Neuronal stem cell (in vitro differentiated cells): Measurements from ENCODE around the gene AMY1C.

Experiments used
- DNase-seq: peaks from one replicate; pipeline ENCODE4 v3.0.0-alpha.2; 2013; ENCODE audit warnings: low spot score
- H2AFZ ChIP-seq: one replicate; pipeline ENCODE4 v1.6.1; 2013; ENCODE audit warnings: mild to moderate bottlenecking, low read length, inconsistent platforms
- H2AK5ac ChIP-seq: 2 replicates; pipeline ENCODE4 v1.6.1; 2013; ENCODE audit warnings: low read depth, mild to moderate bottlenecking, inconsistent platforms, low read length, moderate library complexity, mixed read lengths
- H2BK120ac ChIP-seq: 2 replicates; pipeline ENCODE4 v1.6.1; 2013; ENCODE audit warnings: low read depth, mild to moderate bottlenecking, inconsistent platforms, low read length, moderate library complexity, mixed read lengths
- H2BK12ac ChIP-seq: one replicate; pipeline ENCODE4 v1.6.1; 2013; ENCODE audit warnings: low read length, inconsistent platforms
- H2BK15ac ChIP-seq: 2 replicates; pipeline ENCODE4 v1.6.1; 2013; ENCODE audit warnings: mild to moderate bottlenecking, low read length, inconsistent platforms, mixed read lengths
- H2BK5ac ChIP-seq: one replicate; pipeline ENCODE4 v1.6.1; 2013; ENCODE audit warnings: inconsistent platforms, mild to moderate bottlenecking, low read length, moderate library complexity
- H3K14ac ChIP-seq: one replicate; pipeline ENCODE4 v1.6.1; 2013; ENCODE audit warnings: low read length, inconsistent platforms
- H3K18ac ChIP-seq: 2 replicates; pipeline ENCODE4 v1.6.1; 2013; ENCODE audit warnings: low read length, inconsistent platforms
- H3K23ac ChIP-seq: 2 replicates; pipeline ENCODE4 v1.6.1; 2013; ENCODE audit warnings: low read depth, mild to moderate bottlenecking, mixed read lengths, low read length, inconsistent platforms; ENCODE audit not compliant: poor library complexity
- H3K27ac ChIP-seq: replicated peaks from 3 replicates; pipeline ENCODE4 v1.5.1; 2013; ENCODE audit warnings: low read length, inconsistent platforms
- H3K27me3 ChIP-seq, 3 experiments: 2 replicates each; pipeline ENCODE4 v1.6.1; 2013; ENCODE audit warnings: low read length in 3 of 3, mild to moderate bottlenecking in 2 of 3, inconsistent platforms in 1 of 3, low read depth in 1 of 3, mixed read lengths in 1 of 3, moderate library complexity in 1 of 3; ENCODE audit not compliant: control insufficient read depth in 3 of 3, insufficient read depth in 3 of 3
- H3K36me3 ChIP-seq, 2 donors: replicated peaks in 1 of 2; 2 replicates each; pipeline ENCODE4 v1.6.1; 2013; ENCODE audit warnings: low read length in 2 of 2; ENCODE audit not compliant: control insufficient read depth in 2 of 2, insufficient read depth in 2 of 2
- H3K4ac ChIP-seq: 2 replicates; pipeline ENCODE4 v1.6.1; 2013; ENCODE audit warnings: inconsistent platforms, mild to moderate bottlenecking, low read length, moderate library complexity
- H3K4me1 ChIP-seq, 2 donors: 1 replicate in 1 of 2; 2 replicates in 1 of 2; pipeline ENCODE4 v1.6.1; 2013; ENCODE audit warnings: low read length in 2 of 2, low read depth in 1 of 2; ENCODE audit not compliant: control insufficient read depth in 2 of 2, insufficient read depth in 1 of 2
- H3K4me2 ChIP-seq: one replicate; pipeline ENCODE4 v1.6.1; 2013; ENCODE audit warnings: mild to moderate bottlenecking, low read length, inconsistent platforms; ENCODE audit not compliant: insufficient read depth, poor library complexity, severe bottlenecking
- H3K4me3 ChIP-seq, 2 donors: 2 replicates each; pipeline ENCODE4 v1.5.1; 2013; ENCODE audit warnings: low read length in 2 of 2, mild to moderate bottlenecking in 2 of 2, inconsistent platforms in 1 of 2, moderate library complexity in 1 of 2
- H3K79me1 ChIP-seq: one replicate; pipeline ENCODE4 v1.6.1; 2013; ENCODE audit warnings: low read depth, mild to moderate bottlenecking, inconsistent platforms, low read length, moderate library complexity
- H3K9ac ChIP-seq: one replicate; pipeline ENCODE4 v1.6.1; 2013; ENCODE audit warnings: mild to moderate bottlenecking, low read depth, low read length, inconsistent platforms; ENCODE audit not compliant: poor library complexity
- H3K9me3 ChIP-seq, 2 donors: replicated peaks in 1 of 2; 2 replicates each; pipeline versions ENCODE3 to v1.6.1; 2013; ENCODE audit warnings: low read length in 2 of 2, mild to moderate bottlenecking in 2 of 2, inconsistent platforms in 1 of 2, low read depth in 1 of 2, mixed read lengths in 1 of 2, moderate library complexity in 1 of 2; ENCODE audit not compliant: control insufficient read depth in 2 of 2, insufficient read depth in 1 of 2
- H4K8ac ChIP-seq: one replicate; pipeline ENCODE4 v1.6.1; 2013; ENCODE audit warnings: low read depth, mild to moderate bottlenecking, inconsistent platforms, low read length, moderate library complexity
- H4K91ac ChIP-seq: one replicate; pipeline ENCODE4 v1.6.1; 2013; ENCODE audit warnings: low read length, low read depth, mild to moderate bottlenecking, inconsistent platforms; ENCODE audit not compliant: poor library complexity
- WGBS, 2 donors: extraction: QIAGEN DNeasy Blood & Tissue Kit; methylation state at CpG; one replicate each; pipeline ENCODE4 v1.1.7; 2013; ENCODE audit warnings: missing lambda C conversion rate in 2 of 2, mixed read lengths in 1 of 2; ENCODE audit not compliant: insufficient read length in 2 of 2, insufficient replicate concordance in 1 of 2; ENCODE audit errors: extremely low coverage in 2 of 2; 5-methylcytosine and 5-hydroxymethylcytosine counted together

Gene AMY1C

DNA sequence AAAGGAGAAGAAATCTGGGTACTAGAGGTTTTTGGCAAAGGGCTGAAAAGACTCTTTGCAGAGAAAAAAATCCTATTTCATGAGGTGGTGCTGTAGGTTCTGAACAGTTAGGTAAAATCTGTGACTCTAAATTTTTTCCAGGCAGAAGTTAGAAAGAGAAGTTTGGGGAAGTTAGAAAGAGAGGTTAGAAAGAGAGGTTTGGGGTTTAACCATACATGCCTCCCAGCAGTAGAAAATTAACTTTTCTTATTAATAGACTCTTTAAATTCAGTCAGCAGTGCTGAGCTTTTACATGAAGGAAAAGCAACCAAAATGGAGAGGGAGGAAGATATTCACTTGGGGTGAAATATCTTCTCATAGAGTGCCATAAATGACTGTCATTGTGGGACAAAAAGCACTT, 12.2 kb downstream of the AMY1C start:
- no peak overlapping the region for H2AFZ ChIP-seq
- no peak overlapping the region for H4K8ac ChIP-seq
- no peaks in the 10 kb centered on the region for H3K4me1 ChIP-seq
- H3K27me3 ChIP-seq: no peaks in the 10 kb centered on the region
- H3K4me2 ChIP-seq: no peak overlapping the region
- no peak overlapping the region for H2BK120ac ChIP-seq
- no peak overlapping the region for H3K23ac ChIP-seq
- H3K9ac ChIP-seq: no peak overlapping the region
- H2BK5ac ChIP-seq: no peak overlapping the region
- H3K36me3 ChIP-seq: no peaks in the 10 kb centered on the region
- H2BK12ac ChIP-seq: no peak overlapping the region
- no peak overlapping the region for H3K27ac ChIP-seq
- H3K4me3 ChIP-seq: no peak overlapping the region
- H2BK15ac ChIP-seq: no peak overlapping the region
- no peaks in the 10 kb centered on the region for H3K9me3 ChIP-seq
- H3K14ac ChIP-seq: no peak overlapping the region
- H4K91ac ChIP-seq: no peak overlapping the region
- H3K4ac ChIP-seq: no peak overlapping the region
- H2AK5ac ChIP-seq: no peak overlapping the region
- H3K79me1 ChIP-seq: no peaks in the 10 kb centered on the region
- no peak overlapping the region for H3K18ac ChIP-seq
- DNase-seq: no peak

DNA sequence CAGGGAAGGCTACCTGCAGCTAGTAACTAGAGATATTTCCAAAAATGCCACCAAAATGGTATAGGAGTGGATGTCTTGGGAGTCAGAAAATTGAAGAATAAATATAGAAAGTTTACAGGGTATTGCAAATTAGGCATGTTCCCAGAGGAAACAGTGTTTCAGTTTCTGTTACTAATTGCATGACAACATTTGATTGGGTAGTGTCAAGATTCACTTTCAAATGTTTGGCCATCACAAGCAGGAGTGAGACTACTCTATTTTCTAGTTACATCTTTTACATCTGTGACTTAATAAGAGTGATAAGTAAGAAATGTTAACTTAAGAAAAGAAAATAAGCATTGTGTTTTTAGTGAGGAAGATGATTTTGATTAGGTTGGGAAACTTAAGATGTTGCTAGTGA, 30.2 kb downstream of the AMY1C start:
- no peaks in the 10 kb centered on the region for H3K79me1 ChIP-seq
- no peaks in the 10 kb centered on the region for H3K27me3 ChIP-seq
- no peak overlapping the region for H3K14ac ChIP-seq
- no peak overlapping the region for H2BK12ac ChIP-seq
- H2BK15ac ChIP-seq: no peak overlapping the region
- DNase-seq: no peak
- no peaks in the 10 kb centered on the region for H3K9me3 ChIP-seq
- H3K23ac ChIP-seq: no peak overlapping the region
- H2BK120ac ChIP-seq: no peak overlapping the region
- no peaks in the 10 kb centered on the region for H3K4me1 ChIP-seq
- no peak overlapping the region for H3K4ac ChIP-seq
- H3K9ac ChIP-seq: no peak overlapping the region
- H3K18ac ChIP-seq: no peak overlapping the region
- H3K27ac ChIP-seq: no peak overlapping the region
- no peak overlapping the region for H3K4me3 ChIP-seq
- no peak overlapping the region for H3K4me2 ChIP-seq
- H2AK5ac ChIP-seq: no peak overlapping the region
- no peak overlapping the region for H2AFZ ChIP-seq
- H3K36me3 ChIP-seq: no peaks in the 10 kb centered on the region
- H2BK5ac ChIP-seq: no peak overlapping the region
- no peak overlapping the region for H4K91ac ChIP-seq
- H4K8ac ChIP-seq: no peak overlapping the region

DNA sequence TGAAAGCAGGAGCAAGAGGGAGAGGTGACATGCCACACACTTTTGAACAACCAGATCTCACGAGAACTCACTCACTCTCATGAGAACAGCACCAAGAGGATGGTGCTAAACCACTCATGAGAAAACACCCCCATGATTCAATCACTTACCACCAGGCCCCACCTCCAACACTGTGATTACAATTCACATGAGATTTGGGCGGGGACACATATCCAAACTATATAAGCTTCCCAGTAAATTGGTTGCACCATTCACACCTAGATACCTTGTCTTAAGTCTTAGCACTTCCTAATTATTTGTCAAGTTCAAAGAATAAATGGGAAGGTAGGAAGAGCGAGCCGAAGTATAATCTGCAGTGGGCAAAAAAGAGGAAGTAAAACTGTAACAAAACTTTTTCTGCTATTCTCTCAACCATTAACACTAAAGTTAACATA, 34.3 kb downstream of the AMY1C start:
- no CpG with 5 or more reads among the region's 4 CpGs for WGBS, 2 donors
- DNase-seq: no peak

DNA sequence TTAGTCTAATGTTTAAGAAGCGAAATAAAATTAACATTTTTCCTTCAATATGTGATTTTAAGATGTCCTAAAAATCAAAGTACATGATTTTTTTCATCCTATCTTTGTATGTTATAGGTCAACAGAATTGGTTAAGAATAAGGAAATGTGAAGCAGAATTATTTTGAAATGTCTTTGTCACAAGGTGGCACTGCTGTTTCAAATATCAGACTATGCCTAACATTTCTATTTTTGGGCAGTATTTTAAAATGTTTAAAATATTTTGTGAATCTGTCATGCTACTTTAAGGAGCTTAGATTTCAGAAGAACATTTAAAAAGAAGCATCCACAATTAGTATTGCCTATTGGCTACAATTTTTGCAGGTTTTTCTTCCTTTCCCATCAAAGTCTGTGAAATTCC, 38.7 kb downstream of the AMY1C start:
- no peaks in the 10 kb centered on the region for H3K79me1 ChIP-seq
- no peak overlapping the region for H3K4me2 ChIP-seq
- H4K8ac ChIP-seq: no peak overlapping the region
- H3K4me1 ChIP-seq: no peaks in the 10 kb centered on the region
- no peak overlapping the region for H2AFZ ChIP-seq
- no peak overlapping the region for H3K4me3 ChIP-seq
- H2BK120ac ChIP-seq: no peak overlapping the region
- H4K91ac ChIP-seq: no peak overlapping the region
- no peaks in the 10 kb centered on the region for H3K36me3 ChIP-seq
- no peaks in the 10 kb centered on the region for H3K9me3 ChIP-seq
- H3K27me3 ChIP-seq: no peaks in the 10 kb centered on the region
- peak; percentile 12 for DNase-seq
- H3K27ac ChIP-seq: no peak overlapping the region
- H3K23ac ChIP-seq: no peak overlapping the region
- no peak overlapping the region for H3K14ac ChIP-seq
- H3K4ac ChIP-seq: no peak overlapping the region
- no CpG with 5 or more reads among the region's 1 CpG for WGBS, 2 donors
- H3K18ac ChIP-seq: no peak overlapping the region
- H2BK12ac ChIP-seq: no peak overlapping the region
- no peak overlapping the region for H2BK5ac ChIP-seq
- no peak overlapping the region for H2AK5ac ChIP-seq
- no peak overlapping the region for H2BK15ac ChIP-seq
- H3K9ac ChIP-seq: no peak overlapping the region

More for the DNA sequence above, 34.3 kb downstream of the AMY1C start:
- no peaks in the 10 kb centered on the region for H3K79me1 ChIP-seq
- no peak overlapping the region for H3K9ac ChIP-seq
- no peak overlapping the region for H3K4me3 ChIP-seq
- no peak overlapping the region for H2BK15ac ChIP-seq
- no peak overlapping the region for H3K14ac ChIP-seq
- H3K18ac ChIP-seq: no peak overlapping the region
- H3K4me1 ChIP-seq: no peaks in the 10 kb centered on the region
- no peaks in the 10 kb centered on the region for H3K9me3 ChIP-seq
- H4K8ac ChIP-seq: no peak overlapping the region
- no peak overlapping the region for H3K4ac ChIP-seq
- H2AFZ ChIP-seq: no peak overlapping the region
- no peak overlapping the region for H4K91ac ChIP-seq
- no peak overlapping the region for H3K4me2 ChIP-seq
- H2BK5ac ChIP-seq: no peak overlapping the region
- no peak overlapping the region for H3K27ac ChIP-seq
- no peak overlapping the region for H3K23ac ChIP-seq
- H2BK120ac ChIP-seq: no peak overlapping the region
- H2AK5ac ChIP-seq: no peak overlapping the region
- no peak overlapping the region for H2BK12ac ChIP-seq
- H3K36me3 ChIP-seq: no peaks in the 10 kb centered on the region
- H3K27me3 ChIP-seq: no peaks in the 10 kb centered on the region
